Spleen (tissue), 11 donors: ENCODE measurements around the gene MBTPS1. TPM values are rescaled to one million over a fixed set of nuclear protein-coding genes. Genes with fewer than 3 reads are reported as not detected.

Experiments used
- DNase-seq: peaks from one replicate; pipeline ENCODE4 v3.0.0-alpha.2; 2020
- H3K27ac ChIP-seq, 8 donors: fragments of 200-600 bp; sonication (generic) in 7 of 8; 1 replicate in 4 of 8; 2 replicates in 4 of 8; pipeline versions ENCODE4 v1.5.0 to v1.8.0; 2016 to 2021; ENCODE audit warnings: inconsistent platforms in 4 of 8, mild to moderate bottlenecking in 4 of 8, moderate library complexity in 1 of 8
- H3K27me3 ChIP-seq, 7 donors: fragments of 200-600 bp; sonication (generic) in 6 of 7; replicated peaks in 1 of 7; 1 replicate in 4 of 7; 2 replicates in 3 of 7; pipeline versions ENCODE4 v1.5.0 to v1.8.0; 2016 to 2021; ENCODE audit warnings: inconsistent platforms in 3 of 7, mild to moderate bottlenecking in 1 of 7
- H3K36me3 ChIP-seq, 6 donors: fragments of 200-600 bp; sonication (generic) in 5 of 6; 1 replicate in 4 of 6; 2 replicates in 2 of 6; pipeline versions ENCODE4 v1.5.0 to v1.8.0; 2016 to 2021; ENCODE audit warnings: inconsistent platforms in 2 of 6
- H3K4me1 ChIP-seq, 6 donors: fragments of 200-600 bp; sonication (generic) in 5 of 6; 1 replicate in 3 of 6; 2 replicates in 3 of 6; pipeline versions ENCODE4 v1.5.0 to v1.8.0; 2016 to 2021; ENCODE audit warnings: inconsistent platforms in 3 of 6
- H3K4me3 ChIP-seq, 8 donors: fragments of 200-600 bp; sonication (generic) in 7 of 8; 1 replicate in 4 of 8; 2 replicates in 4 of 8; pipeline versions ENCODE4 v1.5.0 to v1.8.0; 2016 to 2021; ENCODE audit warnings: inconsistent platforms in 4 of 8, mild to moderate bottlenecking in 4 of 8, moderate library complexity in 2 of 8
- H3K9me3 ChIP-seq, 8 donors: fragments of 200-600 bp; sonication (generic) in 7 of 8; 1 replicate in 4 of 8; 2 replicates in 4 of 8; pipeline versions ENCODE4 v1.5.0 to v1.8.0; 2016 to 2021; ENCODE audit warnings: inconsistent platforms in 4 of 8
- CTCF ChIP-seq, 11 experiments: fragments of 200-600 bp in 7 of 11; fragments of 450-650 bp in 4 of 11; sonication (generic) in 4 of 11; IDR thresholded peaks in 8 of 11; conservative IDR thresholded peaks in 3 of 11; 1 replicate in 7 of 11; 2 replicates in 4 of 11; pipeline versions ENCODE4 v1.4.0 to v1.8.0; 2016 to 2021; ENCODE audit warnings: antibody characterized with exemption in 11 of 11, inconsistent platforms in 4 of 11, mild to moderate bottlenecking in 1 of 11
- POLR2A ChIP-seq, 3 donors: fragments of 450-650 bp; IDR thresholded peaks; one replicate each; pipeline ENCODE4 v1.5.1; 2017; ENCODE audit warnings: antibody characterized with exemption in 3 of 3, mild to moderate bottlenecking in 1 of 3
- POLR2AphosphoS5 ChIP-seq, 3 donors: sonication (generic); formaldehyde crosslinking; IDR thresholded peaks; one replicate each; pipeline ENCODE4 v1.5.1; 2017; ENCODE audit warnings: antibody characterized with exemption in 3 of 3
- WGBS, 5 donors: extraction: QIAGEN DNeasy Blood & Tissue Kit in 3 of 5; methylation state at CpG; one replicate each; pipeline versions ENCODE4 v1.1.5 to v1.1.7; 2013 to 2018; 5-methylcytosine and 5-hydroxymethylcytosine counted together
- intact Hi-C: fragments of 100-400 bp; cut with DNase I; formaldehyde crosslinking; loops from one replicate; pipeline ENCODE4 v1.15.0; 2023; ENCODE audit warnings: low total_unique reads
- polyA plus RNA-seq, 3 donors: library from polyadenylated mRNA; stranded (reverse); fragments of 200-250 nt; gene quantifications; one replicate each; pipeline ENCODE4 v1.2.1, GENCODE V29; 2013
- total RNA-seq, 7 donors: library from RNA; depleted of rRNA in 3 of 7; stranded (reverse); fragments of >200 nt in 3 of 7; fragmentation: NEBNext Ultra II Directional in 4 of 7; extraction: Animal tissue kit (Norgen Biotek cat#: 25700) in 4 of 7; gene quantifications; one replicate each; pipeline versions ENCODE4 v1.1.0 to v1.2.1, GENCODE V29; 2016 to 2021
- donor health status: healthy with polysubstance abuse.
- donor health status: DM: no; HTN: no; CAD: no; lungs with moderate emphysema.
- donor health status: DM: no; HTN: no; CAD: no.
- donor health status: Bipolar disorder and iron deficiency.
- donor health status: healthy.
- donor health status: DM: no; HTN: no; CAD: no.
- donor health status: DM: yes; HTN: yes; CAD: no.

Gene MBTPS1
- total and polyA plus RNA-seq, 10 donors: 34.5 to 121 (median 91.1) TPM

- TF ChIP-seq POLR2AphosphoS5 (IDR thresholded peaks at IDR 0.05) (peak in 1 of 3 donors; percentile 10), POLR2A (IDR thresholded peaks at IDR 0.05) (no peak)
- intact Hi-C loops: loop anchor here (10.0 kb wide), 1 partner anchor 93 kb away; no protein-coding TSS in a partner anchor
- WGBS, 5 donors: 78 to 91% (median 85%) methylated on average over 14 of the region's 14 CpGs
- DNase-seq: no peak
- Histone ChIP-seq H3K27me3 (no peaks in the 10 kb centered on the region), H3K27ac (peak overlapping the region in 2 of 8 donors; percentile 12 to 42), H3K4me3 (no peak overlapping the region), H3K36me3 (peaks cover 0 to 93% (median 66%) of the 10 kb centered on the region in 6 donors), H3K9me3 (no peaks in the 10 kb centered on the region), H3K4me1 (peaks cover 0 to 63% (median 29%) of the 10 kb centered on the region in 6 donors)
Measured at GRCh38 chr16:84081446-84081989, 35.2 kb downstream of the MBTPS1 start.

GRCh38 chr16:84080813-84081212 is 35.9 kb downstream of the MBTPS1 start:
- H3K9me3 ChIP-seq: no peaks in the 10 kb centered on the region
- no peak for TF ChIP-seq CTCF (IDR thresholded peaks at IDR 0.05 in 8 of 11, conservative IDR thresholded peaks at IDR 0.05 in 3 of 11)
- no peak for TF ChIP-seq POLR2AphosphoS5 (IDR thresholded peaks at IDR 0.05)
- TF ChIP-seq POLR2A (IDR thresholded peaks at IDR 0.05): no peak
- no peak overlapping the region for H3K4me3 ChIP-seq
- peak overlapping the region in 4 of 8 donors; percentile 12 to 42 (median 31) for H3K27ac ChIP-seq
- peaks cover 0 to 93% (median 65%) of the 10 kb centered on the region in 6 donors for H3K36me3 ChIP-seq
- H3K27me3 ChIP-seq: no peaks in the 10 kb centered on the region
- WGBS, 5 donors: 81 to 93% (median 82%) methylated on average over 6 of the region's 6 CpGs
- H3K4me1 ChIP-seq: peaks cover 0 to 56% (median 23%) of the 10 kb centered on the region in 6 donors
- no peak for DNase-seq
- intact Hi-C loops: loop anchor here (10.0 kb wide), 1 partner anchor 94 kb away; no protein-coding TSS in a partner anchor

DNA sequence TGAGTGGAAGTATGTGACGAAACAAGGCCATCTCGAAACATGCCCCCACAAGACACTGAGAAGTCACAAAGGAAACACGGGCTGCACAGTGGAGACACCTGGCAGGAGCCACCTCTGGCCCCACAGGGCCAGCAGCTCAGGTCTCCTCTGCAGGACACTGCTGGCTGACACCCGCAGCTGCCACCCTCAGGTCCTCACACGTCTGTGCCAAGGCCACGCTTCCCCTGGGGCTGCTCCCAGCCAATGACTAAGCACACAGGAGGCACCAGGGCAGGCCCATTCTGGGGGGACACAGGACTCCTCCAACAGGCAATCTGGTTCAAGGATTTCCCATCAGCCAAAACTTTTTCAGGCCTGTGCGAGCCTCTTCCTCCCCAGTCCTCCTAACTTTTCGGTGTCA is 36.4 kb downstream of the MBTPS1 start:
- 67 to 75% (median 69%) methylated on average over 8 of the region's 8 CpGs for WGBS, 5 donors
- peak in 1 of 3 donors; percentile 32 for TF ChIP-seq POLR2AphosphoS5 (IDR thresholded peaks at IDR 0.05)
- no peak for TF ChIP-seq POLR2A (IDR thresholded peaks at IDR 0.05)
- no peak for TF ChIP-seq CTCF (IDR thresholded peaks at IDR 0.05 in 8 of 11, conservative IDR thresholded peaks at IDR 0.05 in 3 of 11)
- intact Hi-C loops: loop anchor here (10.0 kb wide), 1 partner anchor 94 kb away; no protein-coding TSS in a partner anchor
- Histone ChIP-seq H3K27me3 (no peaks in the 10 kb centered on the region), H3K9me3 (no peaks in the 10 kb centered on the region), H3K4me3 (no peak overlapping the region), H3K4me1 (peaks cover 0 to 52% (median 19%) of the 10 kb centered on the region in 6 donors), H3K27ac (peak overlapping the region in 4 of 8 donors; percentile 12 to 42 (median 31)), H3K36me3 (peaks cover 0 to 96% (median 68%) of the 10 kb centered on the region in 6 donors)
- no peak for DNase-seq

DNA sequence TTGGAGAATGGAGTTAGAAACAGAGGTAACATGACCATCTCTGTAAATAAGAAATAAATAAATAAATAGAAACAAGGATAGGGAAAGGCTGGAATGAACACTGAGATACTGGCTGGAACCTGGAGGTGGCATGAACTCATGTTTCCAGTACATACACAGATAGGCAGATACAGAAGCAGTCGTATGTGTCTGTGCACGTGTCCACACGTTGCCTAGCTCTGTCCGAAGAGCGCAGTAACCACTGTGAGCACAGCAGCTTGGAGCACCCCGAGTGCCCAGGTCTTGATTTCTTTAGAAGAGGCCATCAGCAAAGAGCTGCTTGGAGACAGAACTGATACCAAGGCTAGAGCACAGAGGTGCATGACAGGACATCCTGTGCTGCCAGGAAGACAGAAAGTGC is 37.1 kb downstream of the MBTPS1 start:
- Histone ChIP-seq H3K27me3 (no peaks in the 10 kb centered on the region), H3K4me1 (peaks cover 0 to 45% (median 12%) of the 10 kb centered on the region in 6 donors), H3K9me3 (no peaks in the 10 kb centered on the region), H3K4me3 (no peak overlapping the region), H3K27ac (peak overlapping the region in 1 of 8 donors; percentile 30), H3K36me3 (peaks cover 0 to 100% (median 75%) of the 10 kb centered on the region in 6 donors)
- TF ChIP-seq POLR2A (IDR thresholded peaks at IDR 0.05) (no peak), POLR2AphosphoS5 (IDR thresholded peaks at IDR 0.05) (no peak), CTCF (IDR thresholded peaks at IDR 0.05 in 8 of 11, conservative IDR thresholded peaks at IDR 0.05 in 3 of 11) (no peak)
- intact Hi-C loops: loop anchor here (10.0 kb wide), 1 partner anchor 95 kb away; no protein-coding TSS in a partner anchor
- DNase-seq: no peak
- WGBS, 5 donors: 79 to 97% (median 93%) methylated on average over 6 of the region's 6 CpGs
